GM23338 (cell line): ENCODE measurements around the gene PCSK4. TPM values are rescaled to one million over a fixed set of nuclear protein-coding genes. Genes with fewer than 3 reads are reported as not detected.

Experiments used
- ATAC-seq: fragments of 200-7000 bp; cut with Tn5 transposase; 3 replicates; pipeline ENCODE4 v1.9.1; 2020
- DNase-seq: peaks from one replicate; pipeline ENCODE4 v3.0.0-alpha.2; 2015; ENCODE audit warnings: low spot score
- H2AFZ ChIP-seq: fragments of 200-600 bp; sonication (generic); 2 replicates; pipeline ENCODE4 v1.8.0; 2016; ENCODE audit warnings: antibody characterized with exemption, mild to moderate bottlenecking, moderate library complexity
- H3F3A ChIP-seq: fragments of 200-600 bp; sonication (generic); replicated peaks from 2 replicates; pipeline ENCODE4 v1.8.0; 2017; ENCODE audit warnings: antibody characterized with exemption, mixed run types, low read depth
- H3K27ac ChIP-seq: fragments of 200-600 bp; sonication (generic); 2 replicates; pipeline ENCODE4 v1.6.1; 2016; ENCODE audit warnings: low read depth
- H3K27me3 ChIP-seq: fragments of 200-600 bp; sonication (generic); 2 replicates; pipeline ENCODE4 v1.8.0; 2016; ENCODE audit warnings: mild to moderate bottlenecking, mixed run types, moderate library complexity; ENCODE audit not compliant: insufficient read depth
- H3K36me3 ChIP-seq: fragments of 200-600 bp; sonication (generic); 2 replicates; pipeline ENCODE4 v1.8.0; 2016; ENCODE audit warnings: mild to moderate bottlenecking; ENCODE audit not compliant: insufficient read depth
- H3K4me1 ChIP-seq: fragments of 200-600 bp; sonication (generic); 2 replicates; pipeline ENCODE4 v1.8.0; 2016; ENCODE audit warnings: mild to moderate bottlenecking, moderate library complexity; ENCODE audit not compliant: insufficient read depth
- H3K4me2 ChIP-seq: fragments of 200-600 bp; sonication (generic); 2 replicates; pipeline ENCODE4 v1.7.1; 2017; ENCODE audit warnings: mixed run types
- H3K4me3 ChIP-seq: fragments of 200-600 bp; sonication (generic); 2 replicates; pipeline ENCODE4 v1.6.1; 2016; ENCODE audit warnings: mixed run types
- H3K79me2 ChIP-seq: fragments of 200-600 bp; sonication (generic); replicated peaks from 2 replicates; pipeline ENCODE4 v1.8.0; 2017; ENCODE audit warnings: mild to moderate bottlenecking; ENCODE audit not compliant: insufficient read depth
- H3K9me2 ChIP-seq: fragments of 200-600 bp; sonication (generic); 2 replicates; pipeline ENCODE4 v1.8.0; 2017; ENCODE audit not compliant: insufficient read depth
- H4K20me1 ChIP-seq: fragments of 200-600 bp; sonication (generic); replicated peaks from 2 replicates; pipeline ENCODE4 v1.8.0; 2017; ENCODE audit warnings: mild to moderate bottlenecking; ENCODE audit not compliant: insufficient read depth
- H3K27ac Mint-ChIP-seq: 2 replicates; pipeline ENCODE4 v1.8.0; 2020; ENCODE audit warnings: inconsistent platforms, mild to moderate bottlenecking, moderate library complexity, mixed read lengths
- H3K27me3 Mint-ChIP-seq: 3 replicates; pipeline ENCODE4 v1.8.0; 2022; ENCODE audit warnings: low read depth, mild to moderate bottlenecking, moderate library complexity, mixed read lengths, inconsistent platforms; ENCODE audit not compliant: insufficient read depth, poor library complexity
- H3K36me3 Mint-ChIP-seq: 3 replicates; pipeline ENCODE4 v1.8.0; 2021; ENCODE audit warnings: low read depth, mild to moderate bottlenecking, inconsistent platforms, moderate library complexity, mixed read lengths
- H3K4me1 Mint-ChIP-seq: 3 replicates; pipeline ENCODE4 v1.8.0; 2020; ENCODE audit warnings: mild to moderate bottlenecking, inconsistent platforms, mixed read lengths
- H3K4me3 Mint-ChIP-seq: 3 replicates; pipeline ENCODE4 v1.8.0; 2021; ENCODE audit warnings: moderate library complexity, mild to moderate bottlenecking, inconsistent platforms, mixed read lengths
- H3K9me3 Mint-ChIP-seq: 3 replicates; pipeline ENCODE4 v1.8.0; 2020; ENCODE audit warnings: moderate library complexity, mild to moderate bottlenecking, inconsistent platforms, mixed read lengths
- CREB1 ChIP-seq: fragments of 250-450 bp; sonication (Bioruptor Pico); IDR thresholded peaks from 2 replicates; pipeline ENCODE4 v1.5.0; 2020; ENCODE audit warnings: low read depth, mild to moderate bottlenecking, moderate library complexity
- CTCF ChIP-seq, 2 experiments: fragments of 200-600 bp in 1 of 2; sonication (generic) in 1 of 2; conservative IDR thresholded peaks; 2 replicates each; pipeline versions ENCODE4 v1.5.1 to v1.6.1; 2016 to 2017; ENCODE audit warnings: antibody characterized with exemption in 2 of 2, low read depth in 2 of 2, mild to moderate bottlenecking in 2 of 2, moderate library complexity in 1 of 2
- ETS1 ChIP-seq: IDR thresholded peaks from 2 replicates; pipeline ENCODE4 v1.6.1; 2016; ENCODE audit warnings: antibody characterized with exemption
- EZH2 ChIP-seq: fragments of 200-600 bp; sonication (generic); IDR thresholded peaks from one replicate; pipeline ENCODE4 v1.8.0; 2017; ENCODE audit warnings: antibody characterized with exemption, mild to moderate bottlenecking, low read depth; ENCODE audit not compliant: unreplicated experiment
- EZH2phosphoT487 ChIP-seq: fragments of 200-600 bp; sonication (generic); IDR thresholded peaks from one replicate; pipeline ENCODE4 v1.8.1; 2018; ENCODE audit warnings: antibody characterized with exemption; ENCODE audit not compliant: unreplicated experiment
- JUNB ChIP-seq: IDR thresholded peaks from one replicate; pipeline ENCODE4 v1.6.1; 2016; ENCODE audit warnings: antibody characterized with exemption; ENCODE audit not compliant: unreplicated experiment
- POLR2AphosphoS5 ChIP-seq: IDR thresholded peaks from 2 replicates; pipeline ENCODE4 v1.6.1; 2016; ENCODE audit warnings: antibody characterized with exemption, low read depth
- REST ChIP-seq: IDR thresholded peaks from one replicate; pipeline ENCODE4 v1.6.1; 2018; ENCODE audit warnings: antibody characterized with exemption; ENCODE audit not compliant: unreplicated experiment
- STAT1 ChIP-seq: IDR thresholded peaks from one replicate; pipeline ENCODE4 v1.6.1; 2016; ENCODE audit warnings: antibody characterized with exemption; ENCODE audit not compliant: unreplicated experiment
- ZNF114 ChIP-seq: fragments of 250-450 bp; sonication (Bioruptor Pico); IDR thresholded peaks from 2 replicates; pipeline ENCODE4 v1.5.0; 2020; ENCODE audit warnings: mild to moderate bottlenecking, moderate library complexity
- ZNF331 ChIP-seq: fragments of 250-450 bp; sonication (Bioruptor Pico); IDR thresholded peaks from 2 replicates; pipeline ENCODE4 v1.5.0; 2020; ENCODE audit warnings: low read depth, mild to moderate bottlenecking, moderate library complexity
- polyA plus RNA-seq: library from polyadenylated mRNA; unstranded; fragments of >200 nt; fragmentation: Nextera tagmentation; extraction: Ambion mirVana; gene quantifications from 2 replicates; pipeline ENCODE4 v1.2.1, GENCODE V29; 2016
- total RNA-seq: library from RNA; depleted of rRNA; stranded (reverse); fragments of >200 nt; shearing (Covaris generic); gene quantifications from 2 replicates; pipeline ENCODE4 v1.2.3, GENCODE V29; 2014

PCSK4 gene
- total and polyA plus RNA-seq, 2 experiments from 2014 or later: 3.8 to 15.1 TPM

GRCh38 chr19:1510807-1511206 lies 20.7 kb upstream of the PCSK4 start:
- H3K4me3 Mint-ChIP-seq: no peak overlapping the region
- no peak for ATAC-seq
- H2AFZ ChIP-seq: no peak overlapping the region
- TF ChIP-seq EZH2 (no peak), STAT1 (no peak), JUNB (no peak), EZH2phosphoT487 (no peak), CREB1 (no peak)
- H3K4me2 ChIP-seq: no peak overlapping the region
- H3K36me3 Mint-ChIP-seq: no peaks in the 10 kb centered on the region
- H3F3A ChIP-seq: peaks cover 9% of the 10 kb centered on the region; the same call in 1 of the 2 replicates
- H3K4me1 Mint-ChIP-seq: no peaks in the 10 kb centered on the region; the same call in 2 of the 3 replicates
- H3K4me3 ChIP-seq: no peak overlapping the region
- H4K20me1 ChIP-seq: no peaks in the 10 kb centered on the region
- no peaks in the 10 kb centered on the region for H3K36me3 ChIP-seq
- no peak overlapping the region for H3K27ac Mint-ChIP-seq
- H3K4me1 ChIP-seq: no peaks in the 10 kb centered on the region
- peaks cover 8% of the 10 kb centered on the region; the same call in 1 of the 2 replicates for H3K27me3 ChIP-seq
- no peak for DNase-seq
- no peaks in the 10 kb centered on the region for H3K79me2 ChIP-seq
- H3K9me2 ChIP-seq: no peaks in the 10 kb centered on the region
- H3K27me3 Mint-ChIP-seq: peaks cover 24% of the 10 kb centered on the region
- no peak overlapping the region for H3K27ac ChIP-seq
- H3K9me3 Mint-ChIP-seq: peaks cover 5% of the 10 kb centered on the region; the same call in 1 of the 3 replicates

- Histone ChIP-seq H2AFZ (no peak overlapping the region), H3K9me2 (no peaks in the 10 kb centered on the region), H3K27me3 (peaks cover 8% of the 10 kb centered on the region; the same call in 1 of the 2 replicates), H3K4me3 (no peak overlapping the region), H3K79me2 (no peaks in the 10 kb centered on the region), H3F3A (peaks cover 9% of the 10 kb centered on the region; the same call in 1 of the 2 replicates), H3K4me2 (no peak overlapping the region), H4K20me1 (no peaks in the 10 kb centered on the region), H3K36me3 (no peaks in the 10 kb centered on the region), H3K4me1 (no peaks in the 10 kb centered on the region), H3K27ac (no peak overlapping the region)
- DNase-seq (no peak), ATAC-seq (no peak)
- H3K4me1 Mint-ChIP-seq: no peaks in the 10 kb centered on the region; the same call in 2 of the 3 replicates
- peaks cover 27% of the 10 kb centered on the region for H3K27me3 Mint-ChIP-seq
- no peaks in the 10 kb centered on the region for H3K36me3 Mint-ChIP-seq
- H3K27ac Mint-ChIP-seq: no peak overlapping the region
- no peak overlapping the region for H3K4me3 Mint-ChIP-seq
- peaks cover 5% of the 10 kb centered on the region; the same call in 1 of the 3 replicates for H3K9me3 Mint-ChIP-seq
- TF ChIP-seq EZH2: no peak
- no peak for TF ChIP-seq ETS1
- TF ChIP-seq ZNF331 (CRISPR knock-in tag): no peak
- no peak for TF ChIP-seq REST
- TF ChIP-seq STAT1: no peak
- no peak for TF ChIP-seq POLR2AphosphoS5
- TF ChIP-seq JUNB: no peak
- TF ChIP-seq CTCF (conservative IDR thresholded peaks at IDR 0.05; ENCODE audit: low read depth in 2 of 2): no peak
- TF ChIP-seq ZNF114 (CRISPR knock-in tag): no peak
These were observed 20.3 kb upstream of the PCSK4 start for GRCh38 chr19:1510442-1510806.
